OCI-LY3 (cell line): ENCODE measurements around the gene IFNGR2.
"Not testable (repeated sequence)": the region's sequence is repeated elsewhere in the genome, so short reads cannot be mapped to it uniquely, and the experiment has no call there.

Experiments
- H2AFZ ChIP-seq: fragments of 200-600, 300-600 bp; shearing (Covaris generic); 2 replicates; pipeline ENCODE4 v1.6.0; 2014; ENCODE audit warnings: antibody characterized with exemption, low read depth, low read length
- H3K27ac ChIP-seq: fragments of 200-600, 300-600 bp; sonication (generic); 2 replicates; pipeline ENCODE4 v1.5.1; 2014; ENCODE audit warnings: mild to moderate bottlenecking, low read length, moderate library complexity, mixed read lengths
- H3K27me3 ChIP-seq: fragments of 200-600, 300-600 bp; sonication (generic); 2 replicates; pipeline ENCODE4 v1.6.1; 2014; ENCODE audit warnings: low read depth, low read length, mixed read lengths
- H3K36me3 ChIP-seq: fragments of 200-600, 300-600 bp; sonication (generic); replicated peaks from 2 replicates; pipeline ENCODE3; 2014; ENCODE audit warnings: low read depth, low read length, mixed read lengths
- H3K4me1 ChIP-seq: fragments of 300-600, 200-600 bp; sonication (generic); 2 replicates; pipeline ENCODE4 v1.6.1; 2014; ENCODE audit warnings: low read length, mixed read lengths
- H3K4me2 ChIP-seq: fragments of 200-600, 300-600 bp; sonication (generic); 2 replicates; pipeline ENCODE4 v1.6.1; 2014; ENCODE audit warnings: low read length, mixed read lengths
- H3K4me3 ChIP-seq: fragments of 300-600, 200-600 bp; sonication (generic); 2 replicates; pipeline ENCODE4 v1.5.1; 2014; ENCODE audit warnings: antibody characterized with exemption, mild to moderate bottlenecking, low read length, moderate library complexity
- H3K79me2 ChIP-seq: fragments of 300-600, 200-600 bp; shearing (Covaris generic); 2 replicates; pipeline ENCODE4 v1.6.1; 2014; ENCODE audit warnings: mild to moderate bottlenecking, low read length, mixed read lengths
- H3K9ac ChIP-seq: fragments of 300-600, 200-600 bp; shearing (Covaris generic); 2 replicates; pipeline ENCODE4 v1.6.0; 2014; ENCODE audit warnings: mild to moderate bottlenecking, low read length, moderate library complexity
- H3K9me3 ChIP-seq: fragments of 200-600, 300-600 bp; shearing (Covaris generic); 2 replicates; pipeline ENCODE4 v1.6.1; 2014; ENCODE audit warnings: low read length, mixed read lengths; ENCODE audit not compliant: insufficient read depth
- H4K20me1 ChIP-seq: fragments of 200-600, 300-600 bp; sonication (generic); 2 replicates; pipeline ENCODE4 v1.6.1; 2016; ENCODE audit warnings: low read length, mixed read lengths; ENCODE audit not compliant: insufficient read depth
- CTCF ChIP-seq: fragments of 200-600, 300-600 bp; sonication (generic); IDR thresholded peaks from 2 replicates; pipeline ENCODE4 v1.5.1; 2014; ENCODE audit warnings: antibody characterized with exemption, low read length, low read depth
- EZH2phosphoT487 ChIP-seq: fragments of 200-600 bp; shearing (Covaris generic); IDR thresholded peaks from 2 replicates; pipeline ENCODE4 v1.6.1; 2018; ENCODE audit warnings: antibody characterized with exemption, mixed run types, low read depth

The IFNGR2 gene

GRCh38 chr21:33359446-33359845, 43.8 kb upstream of the IFNGR2 start:
- H3K4me3 ChIP-seq, result no peak overlapping the region
- no peak overlapping the region for H3K27ac ChIP-seq
- H3K79me2 ChIP-seq, result no peaks in the 10 kb centered on the region

GRCh38 chr21:33360281-33360680, 42.9 kb upstream of the IFNGR2 start:
- no peaks in the 10 kb centered on the region for H3K79me2 ChIP-seq
- H3K9me3 ChIP-seq, result no peaks in the 10 kb centered on the region
- no peak overlapping the region for H3K27ac ChIP-seq
- TF ChIP-seq CTCF (no peak), EZH2phosphoT487 (no peak)
- H3K4me3 ChIP-seq, result no peak overlapping the region; the same call in 1 of the 2 replicates
- no peaks in the 10 kb centered on the region for H3K27me3 ChIP-seq
- H4K20me1 ChIP-seq, result no peaks in the 10 kb centered on the region
- peaks cover 23% of the 10 kb centered on the region for H3K4me1 ChIP-seq
- H3K36me3 ChIP-seq, result peaks cover 5% of the 10 kb centered on the region
- no peak overlapping the region for H2AFZ ChIP-seq
- H3K4me2 ChIP-seq, result peak overlapping the region; percentile 95; the same call in 1 of the 2 replicates
- H3K9ac ChIP-seq, result no peak overlapping the region

More at GRCh38 chr21:33359446-33359845, 43.8 kb upstream of the IFNGR2 start:
- no peak overlapping the region for H2AFZ ChIP-seq
- peaks cover 23% of the 10 kb centered on the region for H3K4me1 ChIP-seq
- H3K4me2 ChIP-seq, result no peak overlapping the region
- H3K9ac ChIP-seq, result no peak overlapping the region
- H3K36me3 ChIP-seq, result peaks cover 5% of the 10 kb centered on the region
- no peaks in the 10 kb centered on the region for H3K27me3 ChIP-seq
- no peaks in the 10 kb centered on the region for H4K20me1 ChIP-seq
- TF ChIP-seq CTCF, result no peak
- no peak for TF ChIP-seq EZH2phosphoT487
- no peaks in the 10 kb centered on the region for H3K9me3 ChIP-seq

- Histone ChIP-seq H3K4me2 (peak overlapping the region; percentile 95), H3K4me3 (peak overlapping the region; percentile 75), H3K27ac (peak overlapping the region; percentile 32; the same call in 1 of the 2 replicates), H3K79me2 (no peaks in the 10 kb centered on the region), H3K27me3 (no peaks in the 10 kb centered on the region), H3K9me3 (peaks cover 1% of the 10 kb centered on the region; the same call in 1 of the 2 replicates), H2AFZ (peak overlapping the region; percentile 90), H3K36me3 (peaks cover 3% of the 10 kb centered on the region), H4K20me1 (no peaks in the 10 kb centered on the region), H3K4me1 (peaks cover 23% of the 10 kb centered on the region), H3K9ac (peak overlapping the region; percentile 61)
- TF ChIP-seq CTCF (peak; percentile 65), EZH2phosphoT487 (no peak)
Measured at GRCh38 chr21:33360881-33361602, 42.2 kb upstream of the IFNGR2 start.

- Histone ChIP-seq H3K4me3 (peak overlapping the region; percentile 75), H3K27me3 (no peaks in the 10 kb centered on the region), H4K20me1 (no peaks in the 10 kb centered on the region), H3K9me3 (peaks cover 10% of the 10 kb centered on the region; the same call in 1 of the 2 replicates), H3K36me3 (no peaks in the 10 kb centered on the region), H3K9ac (peak overlapping the region; percentile 61), H3K79me2 (no peaks in the 10 kb centered on the region), H3K27ac (peak overlapping the region; percentile 32; the same call in 1 of the 2 replicates), H3K4me2 (peak overlapping the region; percentile 95), H2AFZ (peak overlapping the region; percentile 90), H3K4me1 (peaks cover 23% of the 10 kb centered on the region)
- TF ChIP-seq CTCF, result no peak
- no peak for TF ChIP-seq EZH2phosphoT487
Measured at GRCh38 chr21:33362044-33362555, 41.1 kb upstream of the IFNGR2 start.

- H3K4me2 ChIP-seq, H3K9ac ChIP-seq, H3K36me3 ChIP-seq, H3K27me3 ChIP-seq, H3K4me3 ChIP-seq, H3K79me2 ChIP-seq, H4K20me1 ChIP-seq, H3K27ac ChIP-seq, H2AFZ ChIP-seq: not testable (repeated sequence)
- Histone ChIP-seq H3K4me1 (peaks cover 23% of the 10 kb centered on the region), H3K9me3 (peaks cover 17% of the 10 kb centered on the region; the same call in 1 of the 2 replicates)
Measured at GRCh38 chr21:33363911-33364609, 39.2 kb upstream of the IFNGR2 start.
